HG02870 (cell line): Measurements from ENCODE around the gene DPH2.

Experiments
- ATAC-seq: cut with Tn5 transposase; IDR thresholded peaks from one replicate; pipeline ENCODE4 v1.9.1; 2021; ENCODE audit warnings: mild to moderate bottlenecking, moderate library complexity; ENCODE audit not compliant: unreplicated experiment

Gene DPH2

GRCh38 chr1:43965316-43965715, 4.5 kb upstream of the DPH2 start:
- no peak for ATAC-seq

- ATAC-seq, result no peak
Observed at GRCh38 chr1:43968348-43968948, 1.4 kb upstream of the DPH2 start.

- no peak for ATAC-seq
Observed at GRCh38 chr1:43969416-43969745, 429 bp upstream of the DPH2 start.

GRCh38 chr1:43970502-43970901, 692 bp downstream of the DPH2 start:
- ATAC-seq, result no peak

- no peak for ATAC-seq
Observed at GRCh38 chr1:43970911-43971310, 1.1 kb downstream of the DPH2 start.

GRCh38 chr1:43971336-43971980, 1.6 kb downstream of the DPH2 start:
- ATAC-seq, result no peak

- ATAC-seq, result no peak
Observed at GRCh38 chr1:43973981-43974442, 4.2 kb downstream of the DPH2 start.

- ATAC-seq, result peak; percentile 61
Observed at GRCh38 chr1:43974443-43975248, 4.8 kb downstream of the DPH2 start, which contains the start of gene ATP6V0B. ATP6V0B (plus strand) TSS chr1:43974960; CDS start chr1:43975041, 81 bp downstream.

GRCh38 chr1:43975249-43975961, 5.6 kb downstream of the DPH2 start:
- no peak for ATAC-seq

GRCh38 chr1:43976045-43976444, 6.2 kb downstream of the DPH2 start:
- ATAC-seq, result no peak

- ATAC-seq, result no peak
Observed at GRCh38 chr1:43976890-43977289, 7.1 kb downstream of the DPH2 start.

- no peak for ATAC-seq
Observed at GRCh38 chr1:43977376-43978263, 7.8 kb downstream of the DPH2 start.

GRCh38 chr1:43978264-43978550, 8.4 kb downstream of the DPH2 start:
- no peak for ATAC-seq

- no peak for ATAC-seq
Observed at GRCh38 chr1:43978551-43979260, 8.9 kb downstream of the DPH2 start, which contains the start of gene B4GALT2. B4GALT2 (plus strand) TSS chr1:43979210; CDS start chr1:43981161, 1,951 bp downstream.

- no peak for ATAC-seq
Observed at GRCh38 chr1:43979261-43979527, 9.4 kb downstream of the DPH2 start.

GRCh38 chr1:43979528-43980254, 9.9 kb downstream of the DPH2 start:
- ATAC-seq, result no peak

- ATAC-seq, result no peak
Observed at GRCh38 chr1:43980255-43981134, 10.7 kb downstream of the DPH2 start.

GRCh38 chr1:43981135-43981491, 11.3 kb downstream of the DPH2 start:
- no peak for ATAC-seq

- no peak for ATAC-seq
Observed at GRCh38 chr1:43981636-43982035, 11.8 kb downstream of the DPH2 start.
